ENCODE results near the gene DND1. TPM values are rescaled to one million over a fixed set of nuclear protein-coding genes. Genes with fewer than 3 reads are reported as not detected.

The DND1 gene
- total and polyA plus RNA-seq, 2 experiments from 2014 or later, result 8.1 to 15.5 TPM

GRCh38 chr5:140690376-140690932 lies 17.1 kb upstream of the DND1 start (continued):
- TF ChIP-seq ZNF462 (CRISPR knock-in tag; IDR thresholded peaks at IDR 0.05), result no peak
- no peak for TF ChIP-seq POLR2AphosphoS5 (IDR thresholded peaks at IDR 0.05; ENCODE audit: low read depth)

GRCh38 chr5:140678993-140679392 lies 5.6 kb upstream of the DND1 start:
- Histone ChIP-seq H3F3A (replicated peaks; ENCODE audit: low read depth) (peaks cover 5% of the 10 kb centered on the region; the same call in 1 of the 2 replicates), H3K4me2 (no peak overlapping the region), H3K4me3 (no peak overlapping the region), H3K79me2 (replicated peaks; ENCODE audit: insufficient read depth) (no peaks in the 10 kb centered on the region), H3K4me1 (ENCODE audit: insufficient read depth) (no peaks in the 10 kb centered on the region), H3K9me2 (ENCODE audit: insufficient read depth) (no peaks in the 10 kb centered on the region), H2AFZ (no peak overlapping the region), H3K27ac (ENCODE audit: low read depth) (no peak overlapping the region), H4K20me1 (replicated peaks; ENCODE audit: insufficient read depth) (no peaks in the 10 kb centered on the region; the same call in 1 of the 2 replicates), H3K36me3 (ENCODE audit: insufficient read depth) (peaks cover 11% of the 10 kb centered on the region), H3K27me3 (ENCODE audit: insufficient read depth) (no peaks in the 10 kb centered on the region)
- Mint-ChIP-seq H3K27me3 (ENCODE audit: insufficient read depth, low read depth, poor library complexity) (no peaks in the 10 kb centered on the region), H3K36me3 (ENCODE audit: low read depth) (peaks cover 59% of the 10 kb centered on the region), H3K27ac (no peak overlapping the region), H3K9me3 (no peaks in the 10 kb centered on the region), H3K4me1 (no peaks in the 10 kb centered on the region), H3K4me3 (no peak overlapping the region)
- TF ChIP-seq CTCF (conservative IDR thresholded peaks at IDR 0.05; ENCODE audit: low read depth in 2 of 2), result no peak
- TF ChIP-seq JUNB (IDR thresholded peaks at IDR 0.05; ENCODE audit: unreplicated experiment), result no peak
- TF ChIP-seq ZNF331 (CRISPR knock-in tag; IDR thresholded peaks at IDR 0.05; ENCODE audit: low read depth), result no peak
- no peak for DNase-seq (ENCODE audit: low spot score)
- ATAC-seq, result no peak

Measured in GM23338 (cell line).